Smooth muscle cell of the brain vasculature (primary cell): ENCODE measurements around the gene ZNF92.
"Not testable (repeated sequence)": the region's sequence is repeated elsewhere in the genome, so short reads cannot be mapped to it uniquely, and the experiment has no call there.

Experiments used
- DNase-seq: peaks from one replicate; pipeline ENCODE4 v3.0.0-alpha.2; 2012; ENCODE audit warnings: low read depth, low spot score

Gene ZNF92

GRCh38 chr7:65373608-65374351 is at the start of gene ZNF92:
TSS of gene ZNF92 (plus strand) at chr7:65373855. CDS start at chr7:65373998, 143 bp downstream.
- peak; percentile 91 for DNase-seq

GRCh38 chr7:65325793-65326432 is 47.7 kb upstream of the ZNF92 start:
- DNase-seq: no peak

GRCh38 chr7:65338346-65338745 is 35.3 kb upstream of the ZNF92 start:
- DNase-seq: no peak

GRCh38 chr7:65339257-65339656 is 34.4 kb upstream of the ZNF92 start:
- no peak for DNase-seq

- DNase-seq: no peak
Measured at GRCh38 chr7:65342723-65343629, 30.7 kb upstream of the ZNF92 start.

GRCh38 chr7:65344541-65344940 is 29.1 kb upstream of the ZNF92 start:
- DNase-seq: not testable (repeated sequence)

GRCh38 chr7:65354263-65354662 is 19.4 kb upstream of the ZNF92 start:
- DNase-seq: no peak

GRCh38 chr7:65369843-65370242 is 3.8 kb upstream of the ZNF92 start:
- DNase-seq: no peak

- DNase-seq: no peak
Measured at GRCh38 chr7:65371468-65371867, 2.2 kb upstream of the ZNF92 start.

GRCh38 chr7:65379318-65379717 is 5.7 kb downstream of the ZNF92 start:
- no peak for DNase-seq

- DNase-seq: no peak
Measured at GRCh38 chr7:65381742-65382141, 8.1 kb downstream of the ZNF92 start.

- no peak for DNase-seq
Measured at GRCh38 chr7:65382452-65382851, 8.8 kb downstream of the ZNF92 start.

- no peak for DNase-seq
Measured at GRCh38 chr7:65387891-65388290, 14.2 kb downstream of the ZNF92 start.

GRCh38 chr7:65390588-65390987 is 16.9 kb downstream of the ZNF92 start:
- DNase-seq: no peak

- no peak for DNase-seq
Measured at GRCh38 chr7:65397730-65398142, 24.1 kb downstream of the ZNF92 start.

GRCh38 chr7:65398671-65399070 is 25.0 kb downstream of the ZNF92 start:
- DNase-seq: not testable (repeated sequence)

GRCh38 chr7:65399101-65399500 is 25.4 kb downstream of the ZNF92 start:
- not testable (repeated sequence) for DNase-seq

GRCh38 chr7:65404020-65404419 is 30.4 kb downstream of the ZNF92 start:
- no peak for DNase-seq

- not testable (repeated sequence) for DNase-seq
Measured at GRCh38 chr7:65406706-65407105, 33.1 kb downstream of the ZNF92 start.

GRCh38 chr7:65409363-65409762 is 35.7 kb downstream of the ZNF92 start:
- no peak for DNase-seq

- DNase-seq: no peak
Measured at GRCh38 chr7:65411249-65411648, 37.6 kb downstream of the ZNF92 start.

- no peak for DNase-seq
Measured at GRCh38 chr7:65422670-65423069, 49.0 kb downstream of the ZNF92 start.
